Pons (tissue), 1 donor: ENCODE data around the gene SIRT2.
"Not testable (repeated sequence)": the region's sequence is repeated elsewhere in the genome, so short reads cannot be mapped to it uniquely, and the experiment has no call there.

Source experiments
- DNase-seq: peaks from one replicate; pipeline ENCODE4 v3.0.0-alpha.2; 2016; ENCODE audit warnings: low spot score

Gene SIRT2

DNA sequence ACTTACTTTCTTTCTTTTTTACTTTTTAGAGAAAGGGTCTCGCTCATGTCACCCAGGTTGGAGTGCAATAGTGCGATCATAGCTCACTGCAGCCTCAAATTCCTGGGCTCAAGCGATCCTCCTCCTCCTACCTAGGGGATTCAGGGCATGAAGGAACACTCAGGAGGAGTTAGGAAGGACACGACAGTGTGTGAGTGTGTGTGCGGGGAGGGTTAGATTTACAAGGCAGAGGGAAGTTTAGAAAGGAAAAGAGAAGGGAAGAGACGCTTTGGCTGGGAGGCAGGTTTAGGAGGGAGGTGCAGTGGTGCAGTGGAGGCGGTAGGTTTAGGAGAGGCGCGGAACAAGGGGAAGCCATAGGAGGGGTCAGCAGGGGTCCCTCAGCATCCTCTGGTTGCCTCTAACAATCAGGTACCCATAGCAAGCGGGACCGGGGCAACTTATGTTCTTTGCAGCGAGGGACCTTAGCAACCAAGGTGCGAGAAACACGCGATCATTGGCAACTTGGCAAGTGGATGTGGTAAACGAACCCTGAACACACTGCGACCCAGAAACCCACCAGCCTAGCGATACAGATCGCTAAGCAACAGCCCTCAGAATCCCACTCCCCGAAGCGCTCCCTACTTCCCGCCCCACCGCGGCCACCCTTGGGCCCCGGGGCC, 501 bp downstream of the SIRT2 start:
- DNase-seq: no peak

DNA sequence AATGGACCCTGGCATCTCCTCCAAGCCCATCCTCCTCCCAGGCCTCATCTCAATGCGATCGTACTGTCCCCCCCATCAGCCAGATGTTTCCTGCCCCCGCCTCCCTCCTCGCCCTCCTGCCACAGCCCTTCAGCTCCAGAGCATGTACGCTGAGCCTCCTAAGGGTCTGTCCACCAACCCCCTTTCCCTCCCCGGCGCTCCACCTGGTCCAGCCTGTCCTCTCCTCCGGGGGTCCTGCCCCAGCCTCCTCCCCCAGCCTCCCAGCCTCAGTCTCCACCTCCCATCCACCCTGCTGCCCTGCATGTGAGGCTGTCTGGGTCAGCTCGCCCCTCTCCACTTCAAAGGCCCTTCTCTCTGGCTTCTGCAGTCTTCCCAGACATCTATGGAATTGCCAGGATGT, 4.5 kb downstream of the SIRT2 start:
- no peak for DNase-seq

DNA sequence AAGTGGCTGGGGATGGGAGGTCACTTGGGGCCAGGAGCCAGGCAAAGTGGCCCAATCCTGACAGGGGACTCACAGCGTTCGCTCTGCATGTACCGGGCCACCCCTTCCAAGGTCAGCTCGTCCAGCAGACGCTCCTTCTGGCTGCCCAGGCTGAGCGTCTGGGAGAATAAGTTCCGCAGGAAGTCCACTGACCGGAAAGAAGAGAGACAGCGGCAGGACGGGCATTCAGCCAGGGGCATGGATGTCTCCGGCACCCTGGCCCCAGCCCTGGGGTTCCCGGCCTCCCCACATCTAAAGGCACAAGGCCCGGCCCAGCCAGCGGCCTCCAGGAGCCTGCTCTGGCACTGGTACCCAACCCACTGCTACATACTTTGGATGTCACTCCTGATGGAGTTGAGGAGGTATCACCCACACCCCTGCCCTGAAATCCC, 6.1 kb downstream of the SIRT2 start:
- DNase-seq: no peak

DNA sequence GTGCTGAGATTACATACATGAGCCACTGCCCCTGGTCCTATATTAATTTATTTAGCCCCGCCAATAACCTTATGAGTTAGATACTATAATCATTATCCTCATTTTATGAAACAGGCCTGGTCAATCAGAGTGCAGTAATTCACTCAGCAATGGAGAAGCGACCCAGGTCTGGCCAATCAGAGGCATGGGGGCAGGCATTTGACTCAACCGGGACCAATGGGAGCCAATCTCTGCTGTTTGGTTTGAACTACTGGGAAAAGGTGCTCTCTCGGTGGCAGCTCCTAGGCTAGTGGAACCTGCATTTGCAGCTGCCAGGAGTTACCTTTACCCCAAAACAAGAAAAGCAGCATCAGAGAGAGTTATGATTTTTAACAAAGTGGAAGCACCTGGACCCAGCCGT, 6.6 kb downstream of the SIRT2 start:
- no peak for DNase-seq

DNA sequence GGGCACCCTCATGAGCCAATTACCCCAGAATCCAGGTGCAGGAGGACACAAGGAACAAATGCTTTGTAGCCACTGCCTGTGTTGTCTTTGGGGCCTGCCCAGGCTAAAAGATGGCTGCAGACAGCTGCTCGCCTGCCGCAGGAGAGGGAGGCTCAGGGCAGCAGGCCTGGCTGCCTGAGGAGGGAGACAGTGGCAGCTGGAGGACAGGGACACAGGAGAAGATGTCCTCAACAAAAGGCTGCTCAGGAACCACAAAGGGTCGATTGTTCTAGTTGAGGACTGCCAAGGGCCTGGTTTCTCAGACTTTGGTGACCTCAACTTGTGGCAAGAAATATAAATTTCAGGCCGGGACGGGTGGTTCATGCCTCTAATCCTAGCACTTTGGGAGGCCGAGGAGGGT, 7.6 kb downstream of the SIRT2 start:
- peak; percentile 91 for DNase-seq

DNA sequence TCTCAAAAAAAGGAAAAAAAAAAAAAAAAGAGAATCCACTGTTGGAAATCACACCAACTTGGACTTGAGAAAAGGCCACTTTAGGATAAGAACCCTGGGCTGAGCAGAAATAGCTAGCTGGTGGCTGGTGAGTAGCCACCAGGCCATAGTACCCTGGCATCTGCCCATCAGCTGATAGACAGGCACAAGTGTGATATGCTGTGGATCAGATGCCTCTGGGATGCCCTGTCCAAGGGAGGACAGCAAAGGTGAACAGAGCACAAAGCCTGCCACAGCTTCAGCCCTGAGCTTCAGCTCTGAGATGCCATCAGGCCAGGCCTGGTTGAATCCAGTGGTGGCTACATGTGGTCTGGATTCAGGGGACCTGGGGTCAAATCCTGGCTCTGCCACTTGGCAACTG, 8.7 kb downstream of the SIRT2 start:
- DNase-seq: no peak

DNA sequence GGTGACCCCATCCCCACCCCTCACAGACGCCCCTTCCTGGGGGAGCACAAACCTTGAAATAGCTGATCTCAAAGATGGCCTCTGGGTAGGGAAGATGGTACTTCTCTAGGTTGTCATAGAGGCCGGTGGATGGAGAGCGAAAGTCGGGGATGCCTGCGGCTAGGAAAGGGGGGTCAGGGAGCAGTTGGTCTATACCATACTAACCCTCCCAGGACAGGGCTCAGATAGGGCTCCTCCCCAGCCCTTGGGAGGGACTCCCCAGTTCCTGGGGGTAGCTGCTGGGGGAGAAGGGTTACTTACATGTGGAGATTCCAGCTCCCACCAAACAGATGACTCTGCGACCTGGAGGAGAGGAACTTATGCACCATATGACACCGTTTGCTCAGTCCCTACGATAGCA, 9.6 kb downstream of the SIRT2 start:
- DNase-seq: no peak

DNA sequence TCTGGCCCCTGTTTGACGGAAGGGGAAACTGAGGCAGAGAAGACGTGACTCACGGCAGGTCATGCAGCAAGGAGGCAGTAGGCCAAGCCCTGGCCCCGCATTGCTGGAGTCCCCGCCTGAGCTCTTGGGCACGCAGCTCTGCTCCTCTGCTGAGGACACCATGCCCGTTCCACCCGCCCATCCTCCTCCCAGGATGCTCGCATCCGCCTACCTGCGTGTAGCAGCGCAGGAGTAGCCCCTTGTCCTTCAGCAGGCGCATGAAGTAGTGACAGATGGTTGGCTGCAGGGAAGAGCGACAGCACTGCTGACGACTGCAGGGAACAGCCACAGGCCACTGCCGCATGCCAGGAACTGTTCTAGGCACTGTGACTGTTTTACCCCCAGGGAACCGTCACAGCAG, 10.5 kb downstream of the SIRT2 start:
- no peak for DNase-seq

DNA sequence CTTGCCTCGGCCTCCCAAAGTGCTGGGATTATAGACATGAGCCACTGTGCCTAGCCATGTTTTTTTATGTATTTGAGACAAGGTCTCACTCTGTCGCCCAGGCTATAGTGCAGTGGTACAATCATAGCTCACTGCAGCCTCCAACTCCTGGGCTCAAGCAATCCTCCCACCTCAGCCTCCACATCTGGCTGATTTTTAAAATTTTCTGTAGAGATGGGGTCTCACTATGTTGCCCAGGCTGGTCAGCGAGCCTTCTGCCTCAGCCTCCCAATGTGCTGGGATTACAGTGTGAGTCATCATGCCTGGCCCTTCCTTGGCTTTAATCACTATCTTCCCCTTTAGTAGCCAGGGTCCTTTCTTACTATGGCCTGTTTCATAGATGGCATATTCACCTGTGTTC, 14.7 kb downstream of the SIRT2 start:
- DNase-seq: not testable (repeated sequence)

DNA sequence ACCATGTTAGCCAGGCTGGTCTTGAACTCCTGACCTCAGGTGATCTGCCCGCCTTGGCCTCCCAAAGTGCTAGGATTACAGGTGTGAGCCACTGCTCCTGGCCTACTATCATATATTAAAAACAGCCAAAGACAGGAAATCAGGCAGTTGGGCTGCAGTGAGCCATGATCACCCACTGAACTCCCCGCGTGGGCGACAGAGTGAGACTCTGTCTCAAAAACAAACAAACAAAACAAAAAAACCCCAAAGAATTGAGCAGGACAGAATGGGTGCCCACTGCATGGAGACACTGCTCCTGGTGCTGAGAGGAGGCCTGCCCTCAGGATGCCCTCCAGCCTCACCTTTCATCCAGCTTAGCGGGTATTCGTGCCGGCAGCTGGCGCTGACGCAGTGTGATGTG, 16.1 kb downstream of the SIRT2 start:
- no peak for DNase-seq

DNA sequence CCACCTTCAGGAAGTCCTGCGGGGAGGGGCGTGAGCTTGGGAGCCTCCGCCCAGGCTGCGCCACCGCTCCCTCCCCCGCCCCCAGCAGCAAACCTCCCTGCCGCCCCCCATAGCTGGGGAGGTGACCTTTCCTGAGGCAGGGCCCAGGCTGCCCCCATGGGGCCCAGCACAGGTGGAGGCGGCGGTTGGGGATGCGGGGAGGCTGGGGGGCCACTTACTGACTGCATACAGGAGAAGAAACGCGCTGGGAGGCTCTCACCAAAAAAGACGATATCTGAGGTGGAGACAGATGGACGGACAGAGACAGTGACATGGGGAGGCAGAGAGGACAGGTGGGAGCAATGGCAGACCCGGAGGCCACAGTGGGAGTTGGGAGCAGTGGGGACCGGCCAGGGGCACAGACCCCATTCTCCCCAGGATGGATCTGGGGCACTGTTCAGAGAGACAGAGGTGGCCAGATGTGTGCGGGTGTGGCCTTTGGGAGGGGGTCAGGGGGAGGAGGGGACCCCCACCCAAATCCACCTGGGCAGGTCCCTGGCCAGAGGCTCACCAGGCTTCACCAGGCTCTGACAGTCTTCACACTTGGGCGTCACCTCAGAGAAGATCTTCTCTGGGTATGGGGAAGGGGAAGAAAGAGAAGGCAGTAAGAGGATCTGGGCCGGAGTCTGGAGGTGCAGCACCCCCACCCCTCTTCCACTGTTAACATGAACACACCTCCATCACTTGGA, 18.4 kb downstream of the SIRT2 start:
- DNase-seq: no peak

DNA sequence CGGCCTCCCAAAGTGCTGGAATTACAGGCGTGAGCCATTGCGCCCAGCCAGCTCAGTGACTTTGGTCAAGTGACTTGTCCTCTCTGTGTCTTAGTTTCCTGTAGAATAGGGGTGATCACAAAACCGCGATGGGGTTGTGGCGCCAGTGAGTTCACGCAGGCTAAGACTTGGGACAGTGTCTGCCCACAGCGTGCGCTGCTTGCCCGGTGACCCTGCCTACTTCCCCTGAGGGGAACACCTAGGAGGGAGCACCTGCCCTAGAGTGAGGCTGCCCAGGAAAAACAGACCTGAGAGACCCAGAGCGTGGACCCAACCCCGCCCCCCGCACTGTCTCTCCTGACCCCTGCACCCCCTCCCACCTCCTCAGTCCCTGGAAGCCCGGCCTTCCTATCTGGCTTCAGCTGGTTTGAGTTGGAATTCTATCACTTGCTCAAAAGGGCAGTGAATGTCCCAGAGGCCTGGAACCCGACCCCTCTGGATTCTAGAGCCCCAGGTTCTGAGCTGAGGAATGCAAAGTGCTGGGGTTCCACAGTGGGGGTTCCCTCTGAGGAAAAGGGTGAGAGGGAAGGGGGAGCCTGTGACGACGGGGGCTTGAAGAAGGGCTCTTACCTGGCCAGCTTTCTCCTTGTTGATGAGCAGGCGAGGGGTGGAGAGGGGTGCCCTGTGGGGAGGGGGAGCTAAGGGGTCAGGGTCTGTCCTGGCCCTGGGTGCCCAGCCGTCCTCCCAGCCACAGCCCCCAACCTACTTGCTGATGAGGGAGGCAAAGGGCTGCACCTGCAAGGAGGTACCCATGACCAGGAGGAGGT, 19.1 kb downstream of the SIRT2 start:
- no peak for DNase-seq

DNA sequence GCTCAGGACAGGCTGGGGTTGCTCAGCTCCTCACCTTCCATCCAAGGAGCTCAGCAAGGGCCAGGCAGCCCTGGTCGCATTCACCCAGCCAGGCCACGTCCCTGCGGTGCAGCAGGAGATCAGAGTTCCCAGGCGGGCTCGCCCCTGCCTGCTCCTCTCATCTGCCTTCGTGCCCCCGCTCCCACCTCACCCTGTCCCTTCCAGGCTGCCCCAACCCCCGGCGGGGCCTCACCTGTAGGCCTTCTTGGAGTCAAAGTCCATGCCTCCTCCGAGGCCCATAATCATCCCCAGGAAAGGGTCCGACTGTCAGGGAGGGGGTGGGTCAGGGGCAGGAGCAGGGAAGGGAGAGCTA, 20.0 kb downstream of the SIRT2 start:
- no peak for DNase-seq

DNA sequence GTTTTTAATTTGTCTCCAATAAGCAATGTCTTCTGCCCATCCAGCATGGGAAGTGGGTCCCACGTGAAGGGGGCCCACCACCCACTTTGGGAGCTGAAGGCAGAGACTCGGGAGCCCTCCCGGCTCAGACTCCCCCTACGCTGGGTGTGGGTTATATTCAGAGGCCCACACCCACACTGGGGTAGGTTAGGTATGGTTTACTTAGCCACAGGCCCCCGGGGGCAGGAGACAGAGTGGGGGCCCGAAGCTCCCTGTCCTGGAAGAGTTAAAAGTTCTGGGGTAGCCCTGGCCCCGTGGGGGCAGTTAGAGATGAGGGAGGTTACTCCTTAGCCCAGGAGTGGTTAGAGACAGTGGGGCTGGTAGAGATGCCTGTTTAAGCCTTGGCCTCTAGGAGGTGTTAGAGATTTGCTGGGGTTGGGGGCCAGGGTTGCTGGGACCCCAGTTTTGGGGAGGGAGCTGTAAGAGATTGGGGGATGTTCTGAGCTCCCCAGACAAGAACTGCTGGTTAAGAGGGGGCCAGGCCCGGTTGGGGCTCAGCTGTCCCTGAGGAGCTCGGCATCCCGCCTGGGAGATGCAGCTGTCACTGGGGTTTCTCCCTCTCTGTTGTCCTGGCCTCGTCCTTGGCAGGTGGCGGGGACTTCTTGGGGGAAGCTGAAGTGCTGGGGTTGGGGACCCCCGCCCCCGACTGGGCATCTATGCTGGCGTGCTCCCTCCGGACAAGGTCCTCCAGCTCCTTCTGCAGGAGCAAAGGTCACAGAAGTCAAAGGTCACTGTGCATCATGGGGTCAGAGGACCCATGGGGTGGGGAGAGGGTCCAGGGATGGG, 20.6 kb downstream of the SIRT2 start:
- DNase-seq: no peak

DNA sequence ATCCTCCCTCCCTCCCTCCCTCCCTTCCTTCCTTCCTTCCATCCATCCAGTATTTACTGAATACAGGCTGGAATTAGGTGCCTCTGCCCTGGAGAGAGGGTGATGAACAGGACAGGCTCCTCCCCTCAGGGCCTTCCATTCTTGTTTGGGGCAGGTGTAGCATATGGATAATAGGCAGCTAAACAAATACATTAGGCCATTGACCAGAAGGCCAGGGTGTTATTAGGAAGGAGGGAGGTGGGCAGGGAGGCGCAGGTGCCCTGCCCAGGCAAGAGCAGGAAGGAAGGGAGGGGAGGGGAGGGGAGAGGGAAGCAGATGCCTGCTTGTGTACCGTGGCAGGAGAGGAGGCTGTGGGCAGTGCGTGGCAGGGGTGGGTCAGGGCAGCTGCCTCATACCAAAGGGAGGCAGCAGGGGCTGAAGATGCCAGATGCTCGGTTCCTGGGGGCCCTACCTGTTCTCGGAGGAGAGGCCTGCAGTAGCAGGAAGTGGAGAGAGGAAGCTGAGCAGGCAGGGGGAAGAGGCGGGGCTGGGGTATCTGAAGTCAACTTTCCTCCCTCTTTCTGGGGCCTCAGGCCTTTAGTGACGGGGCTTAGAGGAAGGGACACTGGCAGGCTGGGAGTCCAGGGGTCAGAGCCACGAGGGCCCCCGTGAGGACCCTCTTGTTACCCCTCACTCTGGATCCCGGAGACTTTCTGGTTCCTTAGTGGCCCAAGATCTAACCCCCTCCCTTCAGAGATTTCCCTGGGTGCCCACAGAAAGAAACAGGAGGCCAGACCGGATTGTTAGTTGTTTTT, 21.4 kb downstream of the SIRT2 start, which contains the start of gene RINL:
RINL (minus strand) TSS at position 495 of the 794 bp plus-strand sequence. CDS start 1,533 bp downstream, outside the sequence.
- DNase-seq: no peak

DNA sequence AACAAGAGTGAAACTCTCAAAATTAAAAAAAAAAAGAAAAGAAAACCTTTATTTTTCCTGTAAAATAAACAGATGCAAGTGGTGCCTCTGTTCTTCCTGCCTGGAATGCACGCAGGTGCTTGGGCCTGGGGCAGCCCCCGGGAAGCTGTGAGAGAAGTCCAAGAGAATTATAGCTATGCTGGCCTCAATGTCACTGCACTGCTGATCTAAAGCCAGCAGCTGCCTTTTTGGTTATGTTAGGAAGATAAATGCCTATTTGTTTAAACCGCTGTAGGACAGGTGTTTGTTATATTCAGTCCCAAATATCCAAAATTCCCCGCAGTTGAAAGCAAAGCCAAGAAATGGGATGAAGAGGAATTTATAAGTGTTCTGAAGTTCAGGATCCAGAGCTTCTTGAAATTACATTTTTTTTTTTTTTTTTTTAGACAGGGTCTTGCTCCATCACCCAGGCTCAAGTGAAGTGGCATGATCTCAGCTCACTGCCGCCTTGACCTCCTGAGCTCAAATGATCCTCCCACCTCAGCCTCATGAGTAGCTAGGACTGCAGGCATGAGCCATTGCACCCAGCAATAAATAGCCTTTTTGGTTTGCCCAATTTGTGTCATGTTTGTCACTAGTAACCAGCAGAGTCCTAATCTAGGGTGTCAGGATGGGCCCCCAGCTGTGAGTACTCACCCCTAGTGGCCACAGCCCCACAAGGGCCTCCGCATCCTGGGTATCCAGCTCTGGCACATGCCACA, 23.6 kb downstream of the SIRT2 start:
- DNase-seq: no peak

DNA sequence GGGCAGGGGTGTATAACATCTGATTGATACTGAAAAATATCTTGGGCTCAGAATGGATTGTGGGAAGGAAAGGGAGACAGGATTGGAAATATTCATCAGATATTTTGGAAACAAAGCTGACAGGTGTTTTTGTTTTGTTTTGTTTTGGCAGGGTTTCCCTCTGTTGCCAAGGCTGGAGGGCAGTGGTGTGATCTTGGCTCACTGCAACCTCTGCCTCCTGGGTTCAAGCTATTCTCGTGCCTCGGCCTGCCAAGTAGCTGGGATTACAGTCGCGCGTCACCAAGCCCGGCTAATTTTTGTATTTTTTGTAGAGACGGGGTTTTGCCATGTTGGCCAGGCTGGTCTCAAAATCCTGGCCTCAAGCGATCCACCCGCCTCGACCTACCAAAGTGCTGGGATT, 26.0 kb downstream of the SIRT2 start:
- DNase-seq: not testable (repeated sequence)

DNA sequence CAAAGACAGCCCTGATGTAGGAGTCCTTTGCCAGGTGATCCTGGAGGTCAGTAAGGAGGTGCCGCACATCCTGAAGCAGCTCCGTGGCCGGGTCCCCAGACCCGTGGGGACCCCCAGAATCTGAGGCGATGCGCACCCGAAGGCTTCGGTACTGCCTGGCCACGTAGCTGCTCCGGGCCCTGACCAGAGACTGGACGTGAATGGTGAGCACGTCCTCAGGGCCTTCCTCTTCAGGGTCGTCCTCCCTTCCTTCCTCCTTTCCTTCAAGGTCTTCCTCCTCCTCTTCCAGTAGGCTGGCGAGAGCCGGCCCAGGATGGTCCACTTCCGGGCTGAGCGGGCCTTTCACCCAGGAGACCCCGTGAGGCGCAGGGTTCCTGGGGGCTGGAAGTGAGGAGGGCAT, 28.8 kb downstream of the SIRT2 start:
- DNase-seq: no peak

DNA sequence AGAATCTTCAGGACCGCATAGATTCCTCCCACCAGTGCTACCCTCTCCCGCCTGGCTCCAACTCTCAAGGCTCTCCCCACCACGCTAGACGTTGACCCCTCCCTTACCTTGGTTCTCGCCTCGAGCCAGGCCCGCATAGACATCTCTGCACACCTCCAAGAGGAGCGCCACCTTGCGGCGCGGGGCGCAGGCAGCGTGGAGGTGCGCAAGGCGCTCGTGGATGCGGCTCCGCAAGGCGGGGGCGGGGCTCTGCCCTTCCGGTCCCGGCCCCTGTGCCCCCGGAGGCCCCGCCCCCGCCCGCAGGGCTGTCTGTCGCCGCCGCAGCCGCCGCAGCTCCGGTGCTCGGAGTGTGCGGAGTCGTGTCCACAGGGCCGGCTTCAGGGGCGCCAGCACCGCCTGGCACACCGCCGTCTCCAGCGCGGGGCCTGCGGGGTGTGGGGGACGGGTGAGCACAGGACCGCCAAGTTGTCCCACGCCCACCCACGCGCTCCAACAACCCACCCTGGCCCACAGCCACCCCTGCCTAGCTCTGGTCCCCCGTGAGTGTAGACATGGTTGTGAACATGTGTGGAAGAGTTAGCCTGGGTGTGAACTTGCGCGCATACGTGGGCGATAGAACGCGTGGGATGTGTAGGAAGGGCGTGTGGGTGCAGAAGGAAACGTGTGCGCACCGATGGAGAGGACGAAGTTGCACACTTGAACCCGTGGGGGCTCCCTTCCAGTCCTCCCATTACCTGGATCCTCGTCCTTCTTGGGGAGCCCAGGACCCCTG, 29.4 kb downstream of the SIRT2 start:
- peak; percentile 67 for DNase-seq
